GM12875 (cell line): ENCODE measurements around the gene RAB3C.

Experiments used
- H3K4me3 ChIP-seq: one replicate; pipeline ENCODE4 v1.5.1; 2011; ENCODE audit warnings: low read depth, low read length, control low read depth
- TF ChIP-seq, protein P1 (sequence below): IDR thresholded peaks from 2 replicates; pipeline ENCODE4 v1.5.1; 2011; ENCODE audit warnings: low read depth, mild to moderate bottlenecking, control low read depth, inconsistent platforms, low read length, moderate library complexity, borderline replicate concordance; ENCODE audit not compliant: insufficient read depth

The RAB3C gene

GRCh38 chr5:58640011-58640410 is 57.1 kb downstream of the RAB3C start:
- H3K4me3 ChIP-seq: no peak overlapping the region
- TF ChIP-seq, protein P1, sequence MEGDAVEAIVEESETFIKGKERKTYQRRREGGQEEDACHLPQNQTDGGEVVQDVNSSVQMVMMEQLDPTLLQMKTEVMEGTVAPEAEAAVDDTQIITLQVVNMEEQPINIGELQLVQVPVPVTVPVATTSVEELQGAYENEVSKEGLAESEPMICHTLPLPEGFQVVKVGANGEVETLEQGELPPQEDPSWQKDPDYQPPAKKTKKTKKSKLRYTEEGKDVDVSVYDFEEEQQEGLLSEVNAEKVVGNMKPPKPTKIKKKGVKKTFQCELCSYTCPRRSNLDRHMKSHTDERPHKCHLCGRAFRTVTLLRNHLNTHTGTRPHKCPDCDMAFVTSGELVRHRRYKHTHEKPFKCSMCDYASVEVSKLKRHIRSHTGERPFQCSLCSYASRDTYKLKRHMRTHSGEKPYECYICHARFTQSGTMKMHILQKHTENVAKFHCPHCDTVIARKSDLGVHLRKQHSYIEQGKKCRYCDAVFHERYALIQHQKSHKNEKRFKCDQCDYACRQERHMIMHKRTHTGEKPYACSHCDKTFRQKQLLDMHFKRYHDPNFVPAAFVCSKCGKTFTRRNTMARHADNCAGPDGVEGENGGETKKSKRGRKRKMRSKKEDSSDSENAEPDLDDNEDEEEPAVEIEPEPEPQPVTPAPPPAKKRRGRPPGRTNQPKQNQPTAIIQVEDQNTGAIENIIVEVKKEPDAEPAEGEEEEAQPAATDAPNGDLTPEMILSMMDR: no peak

GRCh38 chr5:58641533-58641932 is 58.7 kb downstream of the RAB3C start:
- TF ChIP-seq, protein P1: no peak

GRCh38 chr5:58648846-58649245 is 66.0 kb downstream of the RAB3C start:
- TF ChIP-seq, protein P1: no peak
- H3K4me3 ChIP-seq: no peak overlapping the region

More at GRCh38 chr5:58641533-58641932, 58.7 kb downstream of the RAB3C start:
- H3K4me3 ChIP-seq: no peak overlapping the region

DNA sequence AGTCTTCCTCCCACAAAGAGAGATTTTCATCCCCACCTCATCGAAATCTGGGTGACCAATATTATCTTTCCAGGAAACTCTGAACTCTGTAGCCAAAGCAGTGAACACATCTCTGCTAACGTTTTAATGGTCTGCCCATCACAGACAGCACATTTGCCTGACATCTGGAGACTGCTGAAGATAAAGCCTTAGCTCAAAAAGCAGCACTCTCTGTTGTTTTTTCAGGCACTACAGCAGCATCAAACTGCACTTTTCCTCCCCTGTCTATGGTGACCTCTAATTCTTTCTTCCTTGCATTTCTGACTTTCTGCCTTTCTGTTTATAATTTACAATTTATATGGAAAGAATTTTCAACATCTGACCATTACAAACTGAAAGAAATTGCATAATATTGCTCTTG is 66.8 kb downstream of the RAB3C start:
- TF ChIP-seq, protein P1: no peak

DNA sequence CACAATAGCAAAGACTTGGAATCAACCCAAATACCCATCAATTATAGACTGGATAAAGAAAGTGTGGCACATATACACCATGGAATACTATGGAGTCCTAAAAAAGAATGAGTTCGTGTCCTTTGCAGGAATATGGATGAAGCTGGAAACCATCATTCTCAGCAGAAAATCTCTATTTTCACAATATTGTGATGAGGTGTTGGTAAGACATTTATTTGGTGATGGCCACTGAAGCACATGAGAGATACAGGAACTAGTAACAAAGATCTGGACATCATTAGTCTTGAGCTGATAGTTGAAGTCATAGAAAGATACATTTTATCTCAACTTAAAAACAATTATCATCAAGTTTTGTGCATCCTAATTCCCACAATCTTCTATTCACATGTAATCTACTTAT is 70.6 kb downstream of the RAB3C start:
- H3K4me3 ChIP-seq: no peak overlapping the region
- TF ChIP-seq, protein P1: no peak

More for the DNA sequence above, 66.8 kb downstream of the RAB3C start:
- H3K4me3 ChIP-seq: no peak overlapping the region

- TF ChIP-seq, protein P1: no peak
- H3K4me3 ChIP-seq: no peak overlapping the region
Observed at GRCh38 chr5:58666141-58666540, 83.3 kb downstream of the RAB3C start.

DNA sequence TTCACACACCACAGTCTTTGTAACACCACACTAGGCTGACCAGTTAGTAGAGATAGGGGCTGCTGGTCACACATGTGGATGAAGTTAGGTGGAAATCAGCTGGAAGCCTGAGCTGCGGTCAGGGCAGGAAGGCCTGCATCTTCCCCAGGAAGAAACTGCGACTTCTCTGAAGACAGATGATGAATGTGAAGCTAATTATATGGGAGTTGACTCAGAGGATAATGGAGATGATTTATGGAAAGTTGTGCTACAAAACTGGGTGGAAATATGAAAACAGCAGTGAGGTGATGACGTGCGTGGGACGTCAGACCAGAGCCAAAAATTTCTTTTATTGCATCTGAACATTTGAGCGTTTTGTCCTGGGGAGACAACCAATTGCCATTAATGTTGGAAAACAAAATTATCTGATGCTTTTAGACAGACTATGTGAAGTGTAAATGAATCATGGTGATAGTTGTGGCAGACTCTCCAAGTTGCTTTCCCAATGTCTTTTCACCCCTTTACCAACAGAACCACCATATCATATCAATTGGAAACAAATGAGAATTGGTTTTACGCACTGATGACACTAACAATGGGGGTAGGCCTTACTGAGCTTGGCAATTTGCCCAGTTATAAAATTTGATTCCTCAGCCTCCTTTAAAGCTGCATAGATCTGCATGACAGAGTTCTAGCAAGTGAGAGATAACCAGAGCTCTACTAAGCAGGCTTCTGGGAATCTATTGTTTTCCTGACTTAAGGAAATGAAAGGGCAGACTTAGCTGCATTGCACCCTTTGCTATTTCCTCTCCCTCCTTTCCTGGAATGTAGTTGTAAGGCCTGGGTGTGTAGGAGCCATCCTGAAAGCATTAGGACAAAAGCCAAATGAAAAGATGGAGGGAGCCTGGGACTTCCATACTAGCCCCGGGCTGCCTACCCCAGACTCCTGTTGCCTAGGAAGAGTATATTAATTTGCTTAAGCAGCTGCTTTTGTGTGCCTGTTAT is 84.0 kb downstream of the RAB3C start:
- TF ChIP-seq, protein P1: no peak
- no peak overlapping the region for H3K4me3 ChIP-seq
